DLD1 (cell line): ENCODE measurements around the gene HDAC7.

Experiments used
- in situ Hi-C: cut with HindIII; loops from 2 replicates; pipeline ENCODE4 v1.10.0; 2017; ENCODE audit warnings: low sequenced_read_pairs

The HDAC7 gene

DNA sequence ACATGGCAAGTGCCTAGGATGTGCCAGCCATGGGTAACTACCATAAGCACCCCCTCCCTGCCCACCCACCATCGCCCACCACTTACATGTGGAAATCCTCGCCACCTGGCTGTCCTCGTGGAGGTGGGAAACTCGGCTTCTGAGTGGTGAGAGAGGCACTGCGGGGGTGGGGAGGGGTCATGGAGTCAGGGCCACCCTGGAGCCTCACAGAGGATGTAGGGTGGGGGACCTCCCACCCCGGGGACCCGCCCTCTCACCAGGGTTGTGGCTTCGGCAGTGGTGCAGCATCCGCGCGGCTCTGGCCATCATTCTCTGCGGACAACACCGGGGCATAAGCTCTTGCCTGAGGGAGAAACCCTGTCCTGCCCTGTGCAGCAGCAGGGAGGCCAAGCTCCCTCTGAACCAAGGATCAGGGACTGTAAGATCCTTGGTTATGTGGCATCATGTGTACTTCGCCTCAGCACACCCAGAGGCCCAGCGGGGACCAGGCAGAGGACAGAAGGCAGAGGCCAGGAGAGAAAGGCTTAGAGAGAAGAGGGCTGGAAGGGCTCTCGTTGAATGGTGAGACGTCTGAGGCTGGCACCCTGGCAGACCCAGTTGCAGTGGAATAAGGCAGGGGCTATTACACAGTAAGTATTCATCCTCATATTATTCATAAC, 81.6 kb downstream of the HDAC7 start:
- in situ Hi-C loops: no loop called here

GRCh38 chr12:47736877-47737676, 82.6 kb downstream of the HDAC7 start:
- in situ Hi-C loops: no loop called here

DNA sequence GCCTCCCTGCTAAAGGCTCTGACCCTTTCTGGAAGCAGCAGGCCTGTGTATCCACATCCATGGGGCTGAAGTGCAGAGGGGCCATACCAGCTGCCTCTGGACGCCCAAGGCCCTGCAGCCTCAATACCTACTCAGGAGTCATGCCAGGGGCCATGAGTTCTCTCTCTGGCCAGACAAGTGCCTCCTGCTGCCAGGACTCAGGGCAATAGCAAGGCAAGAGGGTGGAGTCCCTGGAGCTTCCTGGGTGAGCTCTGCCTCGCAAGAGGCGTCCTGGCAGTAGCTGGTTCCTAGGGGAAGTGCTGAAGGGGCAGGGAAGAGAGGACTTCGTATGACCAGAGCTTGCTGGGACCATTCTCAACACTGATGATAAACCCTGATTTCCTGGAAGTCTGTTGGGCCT, 83.5 kb downstream of the HDAC7 start:
- in situ Hi-C loops: no loop called here

DNA sequence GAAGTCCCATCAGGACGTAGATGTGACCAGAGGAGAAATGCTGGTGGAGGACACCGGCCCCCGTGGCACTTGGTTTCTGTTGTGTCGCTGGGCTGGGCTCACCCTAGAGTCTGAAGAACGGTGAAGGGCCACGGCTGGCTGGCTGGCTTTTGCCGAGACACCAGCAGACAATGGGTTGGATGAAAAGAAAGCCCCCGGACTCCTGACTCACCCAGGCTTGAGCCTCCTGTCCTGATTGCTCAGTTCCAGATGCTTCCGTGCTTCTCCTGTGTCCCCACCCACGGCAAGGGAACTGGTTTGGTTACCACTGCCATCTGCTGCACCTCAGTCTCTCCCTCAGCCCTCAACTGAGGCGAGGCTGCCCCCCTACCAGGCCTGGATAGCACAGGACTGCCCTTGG, 84.1 kb downstream of the HDAC7 start:
- in situ Hi-C loops: no loop called here

DNA sequence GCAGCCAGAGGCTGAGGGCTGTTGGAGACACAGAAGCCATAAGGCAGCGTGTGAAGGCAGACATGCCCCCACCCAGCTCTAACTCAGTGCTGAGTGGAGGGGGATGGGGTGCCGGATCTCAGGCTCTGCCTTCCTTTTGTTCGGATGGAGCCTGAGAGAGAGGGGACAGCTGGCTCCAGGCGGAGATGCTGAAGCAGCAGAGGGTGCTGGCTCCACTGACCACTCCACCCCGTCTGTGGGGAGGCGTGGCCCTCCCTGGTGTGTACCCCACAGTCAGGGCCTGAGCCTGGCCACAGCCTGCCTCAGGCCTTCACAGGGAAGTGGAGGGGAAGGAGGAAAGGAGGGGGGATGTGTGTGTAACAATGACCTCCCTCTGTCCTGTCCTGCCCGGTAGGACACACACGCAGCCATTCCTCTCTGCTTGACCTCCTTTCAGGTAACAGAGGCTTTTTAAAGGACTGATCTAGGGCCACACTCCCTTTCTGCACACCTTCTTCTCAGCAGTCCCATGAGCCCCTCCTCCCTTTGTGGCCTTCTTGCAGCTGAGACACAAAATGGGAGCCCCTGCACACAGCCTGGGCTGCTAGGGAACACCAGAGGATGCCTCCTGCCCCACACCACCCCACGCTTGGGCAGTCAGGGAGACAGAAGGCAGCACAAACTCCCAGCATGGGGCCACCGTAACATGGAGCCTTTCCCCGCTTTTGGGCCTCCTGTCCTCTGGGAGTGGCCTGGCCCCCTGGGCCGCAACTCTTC, 84.8 kb downstream of the HDAC7 start:
- in situ Hi-C loops: no loop called here

DNA sequence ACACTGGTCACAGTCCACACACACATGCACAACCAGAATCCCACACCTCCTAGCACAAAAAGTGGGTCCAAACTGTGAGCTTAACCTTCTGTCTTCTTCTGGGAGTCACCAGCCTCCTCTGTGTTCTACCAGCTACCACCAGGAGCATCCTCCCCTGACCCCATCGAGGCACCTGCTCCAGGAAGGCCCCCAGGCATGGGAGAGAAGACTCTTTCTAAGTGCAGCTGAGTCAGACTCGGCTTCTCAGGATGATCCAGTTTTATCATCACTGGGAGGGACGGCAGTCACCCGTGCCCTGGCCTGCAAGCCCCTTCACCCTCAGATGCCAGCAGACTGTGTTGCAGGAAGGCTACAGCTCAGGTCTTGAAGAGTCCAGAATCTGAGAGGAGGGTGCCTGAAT, 86.6 kb downstream of the HDAC7 start:
- in situ Hi-C loops: no loop called here
